NOMO-1 treated with DMSO at 0.1 percent for 48 hours (cell line): Measurements from ENCODE around the gene KAT2A.
A peak's percentile ranks its signal among the peaks of the same experiment; 100 is the strongest.

ENCODE experiments used
- DNase-seq: peaks from one replicate; lab custom pipeline; 2025; ENCODE audit not compliant: unreplicated experiment; lab: John Stamatoyannopoulos, UW

The KAT2A gene

DNA sequence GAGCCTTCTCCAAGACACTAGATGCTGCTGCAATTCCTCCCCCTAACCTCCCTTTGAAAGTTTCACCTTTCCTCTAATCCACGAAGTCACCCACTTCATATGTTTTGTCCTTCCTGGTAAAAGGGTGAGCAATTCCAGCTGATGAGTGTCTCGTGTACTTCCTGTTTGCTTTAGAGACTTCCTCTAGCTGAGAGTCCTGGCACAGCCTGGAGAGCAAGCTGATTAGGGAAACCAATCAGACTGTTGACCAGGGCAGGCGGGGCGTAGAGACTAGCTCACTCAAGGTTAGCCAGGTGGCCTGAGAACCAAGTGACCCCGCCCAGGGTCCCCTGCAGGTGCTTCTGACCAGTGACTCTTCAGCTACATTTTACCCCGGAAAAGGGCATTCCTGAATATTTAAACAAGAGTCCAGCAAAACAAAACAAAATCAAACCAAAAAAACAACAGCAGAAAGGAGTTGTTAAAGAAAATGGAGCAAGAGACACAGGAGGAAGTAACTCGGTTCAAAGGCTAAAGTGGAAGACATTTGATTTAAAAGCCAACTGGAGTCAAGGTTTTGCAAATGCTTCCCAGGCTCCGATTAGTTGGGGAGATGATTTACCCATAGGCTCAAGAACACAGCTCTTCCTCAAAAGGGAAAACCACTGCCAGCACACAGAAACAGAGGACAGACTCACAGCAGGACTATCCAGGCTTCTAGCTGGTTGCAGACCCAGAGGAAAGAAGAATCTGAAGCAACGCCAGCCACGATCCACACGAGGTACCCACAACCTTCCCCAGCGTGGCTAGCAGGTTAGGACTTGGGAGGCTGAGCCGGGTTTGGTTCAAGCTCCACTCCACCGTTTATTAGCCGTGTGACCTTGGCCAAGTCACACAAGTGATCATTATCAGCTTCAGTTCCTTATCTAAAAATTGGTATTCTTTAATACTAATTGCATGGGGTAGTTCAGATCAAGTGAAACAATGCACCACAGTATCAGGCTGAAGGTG, 14.8 kb upstream of the KAT2A start:
- peak; percentile 71 for DNase-seq

DNA sequence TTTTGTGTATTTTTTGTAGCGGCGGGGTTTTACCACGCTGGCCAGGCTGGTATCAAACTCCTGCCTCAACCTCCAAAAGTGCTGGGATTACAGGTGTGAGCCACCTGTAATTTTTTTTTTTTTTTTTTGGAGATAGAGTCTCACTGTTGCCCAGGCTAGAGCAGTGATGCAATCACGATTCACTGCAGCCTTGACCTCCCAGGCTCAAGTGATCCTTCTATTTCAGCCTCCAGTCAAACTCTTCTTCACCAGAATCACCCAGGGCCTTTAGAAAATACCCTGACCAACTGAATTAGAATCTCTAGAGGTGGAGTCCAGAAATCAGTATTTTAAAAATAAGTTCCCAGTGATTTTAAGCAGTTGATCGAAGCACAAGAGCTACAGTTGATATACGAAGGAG, 14.0 kb upstream of the KAT2A start:
- no peak for DNase-seq

DNA sequence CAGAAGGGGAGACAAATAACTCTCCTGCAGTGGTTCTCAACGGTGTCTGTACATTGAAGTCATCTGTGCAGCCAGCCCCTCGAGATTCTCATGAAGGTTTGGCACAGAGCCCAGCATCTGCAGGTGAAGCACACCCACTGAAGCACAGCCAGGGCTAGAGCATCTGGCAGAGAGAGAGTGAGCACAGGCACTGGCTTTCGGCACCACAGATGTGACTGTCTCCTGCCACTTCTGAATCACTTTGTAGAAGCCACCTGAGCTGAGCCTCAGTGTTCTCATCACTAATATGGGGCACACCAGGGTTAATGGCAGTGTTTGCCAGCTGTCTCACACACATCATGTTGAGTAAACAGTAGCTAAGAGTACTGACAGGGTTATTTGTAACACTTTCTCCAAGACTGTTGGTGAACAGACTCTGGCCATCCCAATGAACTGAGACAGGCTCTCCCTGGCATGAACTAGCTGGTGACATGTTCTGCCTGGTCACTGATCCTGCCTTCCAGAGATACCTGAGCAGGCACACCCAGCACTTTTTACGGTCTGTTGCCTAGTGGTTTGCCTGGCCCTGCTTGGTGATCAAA, 12.4 kb upstream of the KAT2A start:
- no peak for DNase-seq

DNA sequence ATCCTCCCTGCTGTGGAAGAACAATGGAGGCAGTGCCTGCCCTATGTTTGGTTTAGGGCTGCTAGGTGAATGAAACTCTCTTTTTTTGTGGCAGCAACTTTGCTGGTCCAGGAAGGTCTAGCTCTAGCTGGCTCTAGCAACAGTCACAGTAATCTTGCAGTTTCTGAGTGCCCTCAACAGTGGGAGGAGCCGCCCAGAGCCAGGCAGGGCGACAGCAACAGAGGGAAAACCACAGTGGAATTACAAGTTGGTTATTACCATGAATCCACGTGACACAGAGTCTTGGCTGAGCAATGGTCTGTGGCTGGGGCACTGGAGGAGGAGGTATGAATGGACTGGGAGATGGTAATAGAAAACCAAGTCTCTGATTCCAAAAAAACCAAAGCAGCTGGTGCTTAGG, 11.8 kb upstream of the KAT2A start:
- peak; percentile 60 for DNase-seq

DNA sequence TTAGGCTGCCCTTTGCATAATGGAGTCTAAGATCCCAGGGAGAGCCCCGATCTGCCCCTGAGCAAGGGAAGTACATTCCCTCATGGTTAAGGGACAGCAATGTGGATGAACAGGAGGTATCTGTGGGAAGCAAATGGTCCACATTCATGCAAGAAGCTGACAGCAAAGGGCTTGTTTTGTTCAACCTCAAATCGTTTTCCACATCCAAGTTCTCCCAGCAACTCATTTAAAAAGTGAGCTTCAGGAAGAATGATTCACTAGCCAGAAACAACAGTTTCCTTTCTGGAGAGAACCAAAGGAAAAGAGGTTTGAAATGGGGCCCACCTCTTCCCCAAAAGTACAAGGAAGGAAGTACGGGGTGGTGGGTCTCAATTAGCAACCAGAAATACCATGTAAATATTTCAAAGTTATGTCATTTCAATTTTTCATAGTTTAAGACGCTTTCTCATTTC, 10.8 kb upstream of the KAT2A start:
- DNase-seq = peak; percentile 50

DNA sequence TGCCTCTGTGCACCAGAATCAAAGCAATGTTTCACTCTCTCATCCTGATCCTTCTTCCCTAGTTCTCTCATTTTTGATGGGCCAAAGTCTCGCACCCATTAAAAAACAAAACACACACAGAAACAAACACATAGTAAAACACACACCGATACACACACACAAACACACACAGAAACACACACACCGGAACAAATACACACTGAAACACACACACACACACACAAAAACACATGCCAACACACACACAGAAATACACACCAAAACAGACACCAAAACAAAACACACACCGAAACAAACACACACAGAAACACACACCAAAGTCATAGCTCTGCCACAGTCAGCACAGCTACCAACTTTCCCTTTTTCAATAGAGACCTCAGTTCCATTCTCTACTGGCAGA, 10.1 kb upstream of the KAT2A start:
- no peak for DNase-seq

DNA sequence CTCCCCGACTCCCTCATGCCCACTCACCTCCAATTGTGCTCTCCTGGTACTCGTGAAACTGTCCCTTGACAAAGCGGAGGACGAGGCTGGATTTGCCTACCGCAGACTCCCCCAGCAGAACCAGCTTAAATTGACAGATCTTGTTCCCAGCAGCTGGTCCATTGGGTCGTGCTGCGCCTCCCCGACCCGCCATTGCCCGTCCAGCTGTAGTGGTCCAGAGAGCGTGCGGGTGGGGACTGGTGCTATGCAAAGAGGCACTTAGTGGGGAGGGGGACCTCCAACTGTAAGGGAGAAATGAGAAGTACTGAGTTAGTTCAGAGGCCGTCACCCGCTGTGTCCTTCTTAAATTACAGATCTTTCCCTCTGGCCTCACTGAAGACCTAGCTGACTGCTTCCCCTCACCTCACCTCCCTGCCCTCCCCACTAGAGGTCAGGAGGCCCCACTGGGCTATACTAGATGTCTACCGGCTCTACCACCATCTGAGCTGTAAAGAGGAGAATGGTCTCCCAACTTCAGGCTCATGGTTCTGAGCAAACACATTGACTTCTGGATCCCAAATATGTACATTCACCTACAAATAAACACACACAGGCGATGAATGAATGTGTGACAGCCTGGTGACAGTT, 9.3 kb upstream of the KAT2A start:
- DNase-seq = no peak

DNA sequence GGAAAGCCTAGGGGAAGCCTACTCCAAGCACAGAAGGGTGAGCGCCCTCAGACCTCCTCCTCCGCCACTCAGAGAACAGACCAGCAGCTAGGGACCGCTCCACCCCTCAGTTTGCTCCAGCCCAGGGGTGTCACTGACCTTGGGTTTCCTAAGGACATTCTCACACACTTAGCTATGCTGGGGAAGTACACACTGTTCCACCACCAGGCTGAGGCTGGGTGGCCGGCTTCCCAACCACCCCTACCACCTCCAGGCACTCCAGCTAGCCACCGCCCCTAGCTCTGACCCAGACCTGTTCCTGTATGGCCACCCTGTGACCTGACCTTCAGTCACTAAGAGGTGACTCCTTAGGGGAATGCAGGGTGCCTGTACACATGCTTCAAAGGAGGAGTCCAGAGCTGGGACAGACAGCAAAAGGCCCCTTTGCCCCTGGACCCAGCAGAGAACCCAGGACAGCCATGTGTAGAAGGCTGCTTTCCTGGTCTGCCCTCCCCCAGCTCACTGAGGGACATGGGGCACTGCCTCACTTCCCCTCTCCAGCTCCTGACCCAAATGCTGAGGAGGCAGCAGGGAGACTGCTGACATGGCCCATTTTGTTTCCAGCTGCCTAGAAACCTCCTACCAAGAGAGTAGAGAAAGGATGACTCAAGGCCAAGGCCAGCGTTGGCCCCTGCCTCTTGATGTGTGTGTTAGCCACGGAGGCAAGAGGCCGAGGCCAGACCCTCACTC, 8.1 kb upstream of the KAT2A start:
- DNase-seq = no peak

DNA sequence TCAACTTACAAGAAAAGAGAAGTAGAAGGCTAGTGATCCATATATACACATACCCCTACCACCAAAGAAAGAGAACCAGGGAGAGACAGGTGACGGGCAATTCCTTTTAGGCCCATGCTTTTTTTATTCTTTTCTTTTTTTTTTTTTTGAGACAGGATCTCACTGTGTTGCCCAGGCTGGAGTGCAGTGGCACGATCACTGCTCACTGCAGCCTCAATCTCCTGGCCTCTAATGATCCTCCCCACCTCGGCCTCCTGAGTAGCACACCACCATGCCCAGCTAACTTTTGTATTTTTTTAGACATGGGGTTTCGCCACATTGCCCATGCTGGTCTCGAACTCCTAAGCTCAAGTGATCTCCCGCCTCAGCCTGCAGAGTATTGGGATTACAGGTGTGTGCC, 6.2 kb upstream of the KAT2A start:
- DNase-seq = no peak

DNA sequence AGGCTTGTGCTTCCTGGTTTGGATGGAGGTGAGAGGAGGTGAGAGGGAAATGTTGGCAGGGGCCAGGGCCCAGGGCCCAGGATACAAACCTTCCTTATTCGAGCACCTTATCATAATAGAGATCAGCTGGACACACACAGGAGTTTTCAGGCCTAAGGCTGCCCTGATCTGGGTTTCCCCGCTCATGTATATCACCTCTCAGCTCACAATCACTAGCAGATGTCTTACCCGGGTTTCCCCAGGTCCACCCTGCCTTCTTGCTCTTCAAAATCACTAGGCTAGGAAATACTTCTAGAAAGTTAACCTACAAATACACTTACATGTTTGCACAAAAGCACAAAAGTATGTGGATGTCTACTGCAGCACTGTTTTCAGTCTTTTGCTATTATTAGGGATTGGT, 5.7 kb upstream of the KAT2A start:
- no peak for DNase-seq

DNA sequence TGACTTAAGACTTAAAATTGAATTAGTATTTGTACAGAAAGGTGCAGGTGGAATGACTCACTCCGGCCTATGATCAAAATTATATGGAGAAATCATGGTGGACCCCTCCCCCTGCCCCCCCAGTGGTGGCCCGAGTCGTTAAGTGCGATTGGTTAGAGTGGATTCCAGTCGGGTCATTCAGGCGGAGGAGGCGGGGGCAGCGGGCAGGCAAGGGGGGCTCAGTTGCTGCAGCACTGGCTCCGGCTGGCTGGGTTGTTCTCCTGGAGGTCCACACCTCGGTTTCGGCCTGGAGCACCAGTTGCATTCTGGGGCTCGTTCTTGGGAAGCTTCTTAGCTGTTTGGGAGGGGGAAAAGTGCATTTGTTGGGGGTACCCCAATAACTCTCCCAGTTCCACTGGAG, 4.4 kb upstream of the KAT2A start:
- DNase-seq = no peak

DNA sequence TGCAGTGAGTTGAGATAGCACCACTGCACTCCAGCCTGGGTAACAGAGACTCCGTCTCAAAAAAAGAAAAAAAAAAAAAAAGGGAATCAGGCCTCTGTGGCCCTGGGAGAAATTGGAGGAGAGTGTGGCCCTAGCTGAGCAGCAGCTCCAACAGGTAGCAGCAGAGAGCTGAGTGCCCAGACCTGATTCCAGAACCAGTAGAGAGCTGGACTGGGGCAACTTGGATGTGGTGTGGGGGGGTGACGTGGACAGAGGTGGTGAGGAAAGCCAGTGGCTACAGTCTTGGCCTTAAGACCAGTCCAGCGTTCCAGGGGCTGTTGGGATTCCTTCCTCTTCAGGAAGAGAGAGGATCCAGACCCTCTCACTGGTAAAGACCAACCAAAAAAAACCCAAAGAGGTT, 3.1 kb upstream of the KAT2A start:
- no peak for DNase-seq

DNA sequence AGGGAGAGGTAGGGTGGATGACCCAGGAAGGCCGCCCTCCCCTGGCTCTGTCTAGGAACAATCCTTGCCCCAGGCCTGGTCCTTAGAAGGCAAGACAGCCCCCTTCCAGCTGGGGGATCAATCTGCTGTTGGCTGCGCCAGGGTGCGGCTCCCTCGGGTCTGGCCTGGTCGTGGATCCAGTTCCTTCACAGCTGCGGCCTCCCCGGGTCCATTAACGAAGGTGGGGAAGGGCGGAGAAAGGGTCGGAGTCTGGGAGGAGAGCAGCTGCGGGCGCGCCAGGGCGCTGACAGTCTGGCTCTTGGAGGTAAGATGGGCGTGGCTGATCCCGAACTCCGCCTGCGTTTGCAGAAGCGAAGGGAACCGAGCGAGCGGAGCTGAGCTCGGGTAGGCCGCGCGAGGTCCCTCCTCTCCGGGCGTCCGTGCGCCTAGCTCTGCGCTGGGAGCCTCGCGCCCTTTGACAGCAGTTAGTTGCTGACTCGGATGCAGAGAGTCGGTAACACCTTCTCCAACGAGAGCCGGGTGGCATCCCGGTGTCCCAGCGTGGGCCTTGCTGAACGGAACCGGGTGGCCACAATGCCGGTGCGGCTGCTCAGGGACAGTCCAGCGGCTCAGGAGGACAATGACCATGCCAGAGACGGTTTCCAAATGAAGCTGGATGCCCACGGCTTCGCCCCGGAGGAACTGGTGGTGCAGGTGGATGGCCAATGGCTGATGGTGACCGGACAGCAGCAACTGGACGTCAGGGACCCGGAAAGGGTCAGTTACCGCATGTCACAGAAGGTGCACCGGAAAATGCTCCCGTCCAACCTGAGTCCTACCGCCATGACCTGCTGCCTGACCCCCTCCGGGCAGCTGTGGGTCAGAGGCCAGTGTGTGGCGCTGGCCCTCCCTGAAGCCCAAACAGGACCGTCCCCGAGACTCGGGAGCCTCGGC, 1.5 kb upstream of the KAT2A start, which contains the start of gene HSPB9:
TSS of gene HSPB9 (plus strand) at position 434 of the 933 bp plus-strand sequence. CDS start at position 481, 47 bp downstream.
- no peak for DNase-seq

DNA sequence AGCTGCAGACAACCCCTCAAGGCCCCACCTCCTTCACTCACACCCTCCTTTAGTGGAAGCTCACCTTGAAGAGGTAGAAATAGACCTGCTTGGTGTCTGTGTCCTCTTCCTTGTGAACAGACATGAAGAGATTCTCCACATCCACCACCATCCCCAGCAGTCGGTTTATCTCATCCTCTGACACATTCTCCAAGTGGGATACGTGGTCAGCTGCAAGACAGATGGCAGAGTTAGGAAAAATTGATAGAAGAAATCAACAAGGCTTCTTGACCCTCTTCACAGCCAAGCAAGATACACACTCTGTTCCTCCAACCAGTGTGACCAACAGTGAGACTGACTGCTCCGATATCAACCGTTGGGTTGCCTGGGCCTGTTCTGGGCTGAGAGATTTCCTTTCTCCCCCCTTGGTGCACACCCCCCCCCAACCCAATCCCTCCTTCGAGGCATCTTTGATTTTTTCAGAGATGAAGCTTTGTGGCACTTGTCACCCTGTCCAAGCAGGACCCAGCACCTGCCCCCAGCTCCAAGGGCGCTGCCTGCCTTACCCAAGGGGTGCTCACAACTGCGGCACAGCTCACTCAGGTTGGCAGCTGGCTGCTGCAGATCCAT, 902 bp downstream of the KAT2A start:
- no peak for DNase-seq

DNA sequence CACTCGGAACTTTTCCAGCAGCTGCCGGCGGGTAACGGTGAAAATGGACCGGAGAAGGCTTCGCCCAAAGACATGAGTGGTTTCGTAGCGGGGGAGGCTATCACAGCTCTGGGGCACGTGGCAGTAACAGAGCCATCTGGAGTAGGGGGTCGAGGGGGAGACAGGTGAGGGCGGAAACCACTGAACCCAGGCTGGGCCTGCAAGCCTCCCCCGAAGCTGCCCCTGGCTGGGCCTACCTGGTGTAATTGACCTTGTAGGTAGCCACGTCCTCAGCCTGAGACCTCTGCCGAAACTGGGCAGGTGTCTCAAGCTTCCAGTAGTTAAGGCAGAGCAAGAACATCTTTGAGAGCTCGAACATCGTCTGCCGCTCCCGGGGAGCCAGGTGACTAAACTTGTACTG, 1.9 kb downstream of the KAT2A start:
- DNase-seq = no peak

DNA sequence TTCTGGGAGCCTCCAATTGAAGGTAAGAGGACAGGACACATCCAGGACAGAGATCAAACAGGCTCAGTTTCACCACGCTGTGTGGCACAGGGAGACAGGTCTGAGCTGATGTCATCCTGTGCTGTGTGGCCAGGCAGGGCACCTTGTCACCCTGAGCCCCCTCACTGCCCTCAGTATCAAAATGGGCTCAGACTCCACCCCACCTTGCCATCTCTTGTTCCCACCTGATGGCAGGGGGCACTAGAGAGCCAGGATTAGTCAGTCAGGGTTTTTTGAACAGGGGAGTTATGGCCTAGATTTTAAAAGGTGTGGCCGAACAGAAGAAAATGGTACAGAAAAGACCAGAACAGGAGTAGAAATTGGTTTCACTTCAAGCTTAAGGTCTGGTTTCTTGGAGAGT, 2.6 kb downstream of the KAT2A start:
- DNase-seq = peak; percentile 24

DNA sequence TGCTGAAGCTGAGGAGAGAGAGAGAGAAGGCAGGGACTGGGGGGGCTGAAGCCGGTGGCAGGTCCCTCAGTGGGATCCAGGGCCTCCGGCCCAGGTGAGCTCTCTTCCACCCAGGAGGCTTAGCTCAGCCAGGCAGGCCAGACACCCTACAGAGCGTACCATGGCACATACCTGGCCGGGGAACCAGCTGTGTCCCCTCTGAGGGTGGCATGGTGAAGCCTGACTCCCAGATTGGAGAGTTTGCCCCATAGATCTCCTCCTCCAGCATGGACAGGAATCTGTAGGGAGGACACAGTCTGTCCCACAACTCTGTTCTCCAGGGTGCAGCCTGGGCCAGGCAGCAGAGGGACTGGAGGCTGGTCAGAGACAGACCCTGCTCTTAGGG, 3.0 kb downstream of the KAT2A start:
- DNase-seq = no peak

DNA sequence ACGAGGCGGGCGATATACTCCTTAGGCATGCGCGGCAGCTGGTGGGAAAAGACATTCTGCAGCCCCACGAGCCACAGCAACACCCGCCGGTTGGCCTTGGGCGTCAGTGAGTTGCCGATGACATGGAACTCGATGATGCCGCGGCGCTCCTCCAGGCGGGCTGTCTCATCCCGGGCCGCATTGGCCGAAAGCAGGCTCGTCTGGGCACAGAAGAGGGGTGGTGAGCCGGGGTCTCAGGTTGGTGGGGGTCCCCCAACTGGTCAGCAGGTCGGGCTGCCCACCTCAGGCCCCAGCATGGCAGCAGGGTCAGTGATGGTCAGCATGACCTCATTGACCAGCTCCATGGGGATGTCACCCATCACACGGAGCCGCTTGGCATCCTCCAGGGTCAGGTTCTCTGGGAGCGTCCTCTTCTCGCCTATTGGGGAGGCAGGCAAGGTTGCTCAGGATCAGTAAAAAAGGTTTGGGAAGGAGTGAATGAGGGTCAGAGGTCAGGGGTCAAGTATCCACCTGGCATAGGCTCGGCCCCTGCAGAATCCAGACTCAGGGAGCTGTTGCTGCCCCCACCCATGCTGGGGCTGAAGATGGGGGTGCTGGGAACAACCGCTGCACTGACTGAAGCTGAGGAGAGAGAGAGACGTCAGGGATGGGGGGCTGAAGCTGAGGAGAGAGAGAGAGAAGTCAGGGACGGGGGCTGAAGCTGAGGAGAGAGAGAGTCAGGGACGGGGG, 3.6 kb downstream of the KAT2A start:
- no peak for DNase-seq
